Dedifferentiated amniotic fluid mesenchymal stem cell (primary cell): ENCODE measurements around the gene GBF1.
"Not testable (repeated sequence)": the region's sequence is repeated elsewhere in the genome, so short reads cannot be mapped to it uniquely, and the experiment has no call there.

Source experiments
- DNase-seq: peaks from one replicate; pipeline ENCODE4 v3.0.0-alpha.2; 2016; ENCODE audit errors: extremely low spot score

The GBF1 gene

GRCh38 chr10:102268375-102268888 lies 23.1 kb downstream of the GBF1 start:
- DNase-seq, result no peak

GRCh38 chr10:102269017-102269416 lies 23.7 kb downstream of the GBF1 start:
- DNase-seq, result no peak

GRCh38 chr10:102274062-102274461 lies 28.7 kb downstream of the GBF1 start:
- no peak for DNase-seq

- DNase-seq, result no peak
Measured at GRCh38 chr10:102275343-102275742, 30.0 kb downstream of the GBF1 start.

- no peak for DNase-seq
Measured at GRCh38 chr10:102279104-102279503, 33.8 kb downstream of the GBF1 start.

GRCh38 chr10:102280397-102281101 lies 35.2 kb downstream of the GBF1 start:
- no peak for DNase-seq

GRCh38 chr10:102281102-102281487 lies 35.8 kb downstream of the GBF1 start:
- DNase-seq, result no peak

- DNase-seq, result no peak
Measured at GRCh38 chr10:102283488-102283887, 38.2 kb downstream of the GBF1 start.

GRCh38 chr10:102283890-102284289 lies 38.6 kb downstream of the GBF1 start:
- no peak for DNase-seq

GRCh38 chr10:102284531-102284930 lies 39.2 kb downstream of the GBF1 start:
- DNase-seq, result no peak

GRCh38 chr10:102285133-102285532 lies 39.8 kb downstream of the GBF1 start:
- no peak for DNase-seq

- DNase-seq, result no peak
Measured at GRCh38 chr10:102286216-102286615, 40.9 kb downstream of the GBF1 start.

- DNase-seq, result no peak
Measured at GRCh38 chr10:102287538-102287937, 42.2 kb downstream of the GBF1 start.

- no peak for DNase-seq
Measured at GRCh38 chr10:102287991-102288390, 42.7 kb downstream of the GBF1 start.

GRCh38 chr10:102289356-102289755 lies 44.0 kb downstream of the GBF1 start:
- no peak for DNase-seq

GRCh38 chr10:102289840-102290239 lies 44.5 kb downstream of the GBF1 start:
- no peak for DNase-seq

GRCh38 chr10:102291221-102291905 lies 46.0 kb downstream of the GBF1 start:
- no peak for DNase-seq

- no peak for DNase-seq
Measured at GRCh38 chr10:102297101-102297500, 51.8 kb downstream of the GBF1 start.

- no peak for DNase-seq
Measured at GRCh38 chr10:102298899-102299298, 53.6 kb downstream of the GBF1 start.

- no peak for DNase-seq
Measured at GRCh38 chr10:102299873-102300272, 54.5 kb downstream of the GBF1 start.

- peak; percentile 63 for DNase-seq
Measured at GRCh38 chr10:102300278-102300843, 55.0 kb downstream of the GBF1 start.

GRCh38 chr10:102300912-102301311 lies 55.6 kb downstream of the GBF1 start:
- DNase-seq, result not testable (repeated sequence)

GRCh38 chr10:102301332-102301731 lies 56.0 kb downstream of the GBF1 start:
- not testable (repeated sequence) for DNase-seq
